GM12892 (cell line): Measurements from ENCODE around the gene DCHS2.

Source experiments
- POLR2A ChIP-seq: IDR thresholded peaks from 2 replicates; pipeline ENCODE4 v1.6.1; 2011; ENCODE audit warnings: low read depth, low read length, control low read depth
- POLR2AphosphoS5 ChIP-seq: IDR thresholded peaks from 2 replicates; pipeline ENCODE4 v1.6.1; 2011; ENCODE audit warnings: low read depth, low read length, control low read depth
- TAF1 ChIP-seq: IDR thresholded peaks from 2 replicates; pipeline ENCODE4 v1.6.1; 2011; ENCODE audit warnings: low read depth, mild to moderate bottlenecking, control low read depth, low read length, borderline replicate concordance

DNA sequence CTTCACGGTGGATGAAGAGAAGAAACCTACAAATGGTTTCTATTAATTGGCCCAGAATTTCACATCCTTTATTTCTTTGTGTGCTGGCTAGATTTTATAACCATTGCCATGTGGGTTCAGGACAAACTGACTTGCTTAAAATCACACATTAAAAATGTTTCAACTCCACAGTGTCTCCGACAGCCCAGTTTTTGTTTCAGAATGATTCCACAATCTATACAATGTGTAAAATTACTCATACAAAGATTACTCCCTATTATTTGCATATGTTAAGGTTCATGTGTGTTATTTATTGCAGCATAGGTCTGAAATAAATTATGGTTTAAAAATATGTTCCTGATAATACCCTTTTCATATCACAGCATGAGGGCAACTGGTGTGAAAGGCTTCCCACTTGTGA, 20.6 kb downstream of the DCHS2 start:
- TF ChIP-seq POLR2A: no peak
- no peak for TF ChIP-seq TAF1
- TF ChIP-seq POLR2AphosphoS5: no peak
